ENCODE data around the gene USP3.
A peak's percentile ranks its signal among the peaks of the same experiment; 100 is the strongest.

Gene USP3

DNA sequence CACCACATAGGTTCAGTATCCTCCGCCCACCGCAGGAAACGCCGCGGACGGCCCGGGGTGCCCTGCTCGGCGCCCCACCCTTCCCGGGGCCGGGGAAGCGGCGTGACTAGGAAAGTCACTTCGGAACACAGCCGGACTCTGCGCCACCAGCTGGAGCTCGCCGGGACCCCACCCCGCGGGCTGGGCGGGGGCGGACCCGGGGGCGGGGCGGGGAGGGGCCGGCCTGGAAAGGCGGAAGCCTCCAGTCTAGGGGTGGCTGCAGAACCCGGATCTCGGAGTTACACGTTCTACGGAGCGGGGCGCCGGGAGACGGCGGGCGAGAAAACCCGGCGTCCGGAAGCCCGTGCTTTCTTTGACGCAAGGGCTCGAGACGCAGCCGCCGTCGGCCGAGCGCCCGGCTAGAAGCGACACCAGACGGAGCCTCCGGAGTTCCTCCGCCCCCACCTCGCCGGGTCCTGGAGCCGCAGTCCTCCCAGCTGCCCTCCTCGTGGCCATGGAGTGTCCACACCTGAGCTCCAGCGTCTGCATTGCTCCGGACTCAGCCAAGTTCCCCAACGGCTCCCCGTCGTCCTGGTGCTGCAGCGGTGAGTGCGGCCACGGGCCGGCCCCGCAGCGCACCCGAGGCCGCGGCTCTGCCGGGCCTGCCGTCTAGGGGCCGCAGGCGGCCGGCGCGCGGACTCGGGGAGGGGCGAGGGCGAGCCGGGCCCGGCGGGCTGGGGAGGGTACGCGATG lies at the start of gene USP3:
Gene USP3, plus strand, starts transcription at position 347 of the 732 bp plus-strand sequence. Its CDS starts 147 bp downstream, at position 494.
- DNase-seq (ENCODE audit: low read depth): peak; percentile 87

- no peak for DNase-seq (ENCODE audit: low read depth)
Observed at GRCh38 chr15:63456258-63456657, 48.1 kb upstream of the USP3 start.

GRCh38 chr15:63457379-63457778 lies 47.0 kb upstream of the USP3 start:
- DNase-seq (ENCODE audit: low read depth): no peak

GRCh38 chr15:63458026-63458425 lies 46.4 kb upstream of the USP3 start:
- DNase-seq (ENCODE audit: low read depth): no peak

- no peak for DNase-seq (ENCODE audit: low read depth)
Observed at GRCh38 chr15:63458794-63459395, 45.5 kb upstream of the USP3 start.

DNA sequence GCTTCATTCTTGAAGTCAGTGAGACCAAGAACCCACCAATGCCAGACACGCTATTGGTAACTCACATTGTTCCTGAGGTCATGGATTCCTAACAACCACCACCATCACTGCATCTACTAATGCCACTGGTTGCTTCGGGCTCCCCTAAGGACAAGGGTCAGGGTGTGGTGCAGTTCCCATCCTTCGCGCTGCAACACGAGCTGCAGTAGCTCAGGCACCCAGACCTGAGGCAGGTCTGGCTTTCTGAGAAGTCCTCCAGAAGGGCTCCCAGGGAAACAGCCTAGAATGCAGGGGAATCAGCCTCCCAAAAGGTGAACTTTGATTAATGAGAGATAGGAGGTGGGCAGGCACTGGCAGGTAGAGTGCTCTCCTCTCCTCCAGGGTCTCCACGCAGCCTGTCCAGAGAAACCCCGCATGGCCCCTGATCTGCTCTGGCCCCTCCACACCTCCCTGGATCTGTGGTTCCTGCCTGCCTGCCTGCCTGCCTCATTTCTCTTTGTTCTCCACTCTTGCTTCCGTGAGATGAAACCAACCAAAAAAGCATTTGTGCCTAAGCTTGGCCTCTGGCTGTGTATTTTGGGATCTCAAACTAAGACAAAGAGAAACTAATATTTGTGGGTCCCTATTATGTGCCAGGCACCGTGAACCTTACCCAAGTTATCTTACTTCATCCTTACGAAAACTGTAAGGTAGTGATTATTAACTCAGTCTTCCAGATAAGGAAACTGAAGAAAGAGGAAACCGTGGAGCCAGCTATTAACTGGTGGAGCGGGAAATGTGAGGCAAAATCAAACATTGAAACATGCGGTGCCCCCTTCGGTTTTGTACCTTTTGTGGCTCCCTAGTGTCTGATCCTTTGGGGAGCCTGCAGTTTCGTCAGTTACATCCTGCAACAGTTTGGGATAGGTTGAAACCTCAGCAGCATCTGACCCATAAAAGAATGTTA lies 43.9 kb upstream of the USP3 start:
- DNase-seq (ENCODE audit: low read depth): no peak

- no peak for DNase-seq (ENCODE audit: low read depth)
Observed at GRCh38 chr15:63461230-63461985, 43.0 kb upstream of the USP3 start.

DNA sequence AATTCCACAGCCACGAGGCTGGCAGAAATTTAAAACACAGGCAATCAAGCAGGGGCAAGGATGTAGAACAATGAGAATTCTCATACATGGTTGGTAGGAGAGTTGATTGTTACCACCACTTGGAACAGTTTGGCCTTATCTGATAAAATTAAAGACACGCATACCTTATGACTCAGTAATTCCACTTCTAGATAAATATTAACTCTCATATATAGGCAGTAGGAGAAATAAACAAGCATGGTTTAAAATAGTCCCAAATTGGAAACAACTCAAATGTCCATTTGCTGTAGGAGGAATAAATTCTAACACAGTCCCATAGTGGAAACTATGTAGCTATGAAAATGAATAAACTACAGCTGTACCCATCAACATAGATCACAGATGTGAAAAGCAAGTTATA lies 42.3 kb upstream of the USP3 start:
- no peak for DNase-seq (ENCODE audit: low read depth)

GRCh38 chr15:63463036-63463435 lies 41.4 kb upstream of the USP3 start:
- DNase-seq (ENCODE audit: low read depth): no peak

DNA sequence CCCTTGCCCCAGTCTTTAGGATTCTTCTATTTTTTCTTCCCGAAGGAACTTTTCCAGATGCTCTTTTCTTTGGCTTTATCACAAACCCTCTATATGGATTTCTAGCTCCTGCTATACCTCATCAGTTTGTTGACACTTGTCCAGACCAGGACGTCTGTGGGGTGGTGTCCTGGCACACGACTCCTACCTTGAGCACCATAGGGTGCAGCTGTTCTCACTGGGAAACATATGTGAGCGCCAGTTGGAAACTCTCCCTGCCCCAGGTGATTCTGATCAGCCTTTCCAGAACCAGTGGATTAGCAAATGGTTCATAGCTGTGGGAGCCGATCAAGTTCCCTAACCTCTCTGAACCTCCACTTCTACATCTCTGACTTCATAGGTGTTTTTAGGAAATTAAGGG lies 40.6 kb upstream of the USP3 start:
- DNase-seq (ENCODE audit: low read depth): no peak

- DNase-seq (ENCODE audit: low read depth): no peak
Observed at GRCh38 chr15:63465104-63465503, 39.3 kb upstream of the USP3 start.

DNA sequence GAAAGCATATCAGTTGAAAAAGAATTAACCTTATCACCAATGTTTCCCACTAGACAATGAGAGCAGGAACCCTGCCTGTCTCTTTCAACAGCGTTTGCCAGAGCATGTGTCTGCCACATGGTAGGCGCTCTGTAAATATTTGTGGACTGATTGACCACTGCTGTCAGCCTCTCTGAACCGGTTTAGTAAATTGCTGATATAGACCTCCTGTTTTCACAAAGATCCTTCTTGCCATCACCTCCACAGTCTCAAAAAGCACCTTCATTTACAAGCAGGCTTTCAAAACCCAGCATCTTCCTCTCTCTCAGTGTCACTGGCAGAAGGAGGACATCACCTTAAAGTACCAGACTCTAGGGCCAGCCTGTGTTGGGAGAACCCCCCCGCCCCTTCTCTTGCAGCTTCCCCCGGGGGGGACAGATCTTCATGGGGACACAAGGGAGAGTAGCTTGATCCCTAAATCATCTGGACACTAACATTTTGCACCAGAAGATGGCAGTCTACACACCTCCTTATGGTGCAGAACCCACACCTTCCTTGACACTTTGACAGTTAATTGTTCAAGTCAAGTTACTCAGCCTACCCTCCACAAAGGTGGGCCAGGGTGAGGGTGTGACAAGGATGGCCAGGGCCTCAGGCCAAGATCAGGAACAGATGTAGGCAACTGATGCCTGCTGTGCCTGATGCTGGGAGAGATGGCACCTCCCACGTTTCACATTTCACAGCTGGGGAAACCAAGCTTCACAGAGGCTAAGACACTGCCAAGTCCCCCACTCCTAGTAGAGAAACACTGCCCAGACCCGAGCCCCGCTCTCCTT lies 37.8 kb upstream of the USP3 start:
- DNase-seq (ENCODE audit: low read depth): peak; percentile 24

DNA sequence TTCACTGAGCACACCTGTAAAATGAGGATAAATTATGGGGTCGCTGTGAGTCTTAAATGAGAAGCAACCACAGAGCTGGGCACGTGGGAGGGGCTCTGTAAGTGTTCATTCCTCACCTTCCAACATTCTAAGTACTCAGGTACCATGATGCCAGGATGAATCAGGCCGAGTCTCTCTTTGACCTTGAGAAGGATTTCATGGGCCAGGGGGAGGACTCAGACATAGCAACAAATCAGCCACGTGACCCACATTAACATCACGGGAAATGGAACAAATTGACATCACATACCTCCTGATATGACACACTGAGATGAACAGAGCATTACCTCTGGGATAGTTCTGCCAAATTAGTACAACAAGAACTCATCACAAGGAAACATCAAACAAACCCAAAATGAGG lies 35.2 kb upstream of the USP3 start:
- DNase-seq (ENCODE audit: low read depth): no peak

- no peak for DNase-seq (ENCODE audit: low read depth)
Observed at GRCh38 chr15:63469984-63470383, 34.4 kb upstream of the USP3 start.

DNA sequence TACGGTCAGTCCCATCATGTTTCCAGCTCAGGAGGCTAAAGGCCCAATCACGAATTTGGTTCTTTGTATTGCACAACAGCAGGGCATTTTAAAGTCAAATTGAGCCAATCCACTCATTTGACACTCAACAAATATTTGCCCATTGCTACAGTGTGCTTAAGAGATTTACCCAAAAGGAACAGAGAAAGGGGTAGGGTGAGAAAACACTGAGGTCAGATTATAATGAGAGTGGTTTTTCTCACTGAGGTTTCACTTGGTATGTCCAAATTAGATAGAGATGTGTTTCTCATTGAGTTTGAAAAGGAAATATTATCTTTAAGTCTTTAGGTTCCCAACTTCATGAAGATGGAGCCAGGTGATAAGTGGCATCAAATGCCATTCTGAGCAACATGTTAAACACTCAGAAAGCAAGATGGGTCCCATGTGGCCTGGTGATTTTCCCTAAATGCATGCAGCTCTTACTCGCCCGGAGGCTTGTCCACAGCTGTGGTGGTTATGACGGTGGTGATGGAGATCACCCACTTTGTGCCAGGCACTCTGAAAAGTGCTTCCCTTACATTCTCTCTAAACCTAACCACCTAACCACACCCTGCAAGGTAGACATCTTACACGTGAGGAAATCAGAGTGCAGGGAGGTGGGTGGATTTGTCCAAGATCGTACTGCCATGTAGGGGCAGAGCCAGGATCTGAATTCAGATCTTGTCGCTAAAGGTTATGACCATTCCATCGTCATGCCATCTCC lies 31.2 kb upstream of the USP3 start:
- no peak for DNase-seq (ENCODE audit: low read depth)

DNA sequence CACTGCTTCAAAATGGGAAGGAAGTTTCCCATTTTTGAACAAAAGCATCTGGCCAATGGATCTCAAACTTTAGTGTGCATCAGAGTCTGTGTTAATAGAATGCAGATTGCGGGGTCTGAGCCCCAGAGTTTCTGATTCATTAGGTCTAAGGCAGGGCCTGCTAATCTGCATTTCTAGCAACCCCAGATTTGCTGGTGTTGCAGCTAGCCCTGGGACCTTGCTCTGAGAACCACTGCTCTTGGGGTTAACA lies 30.7 kb upstream of the USP3 start:
- no peak for DNase-seq (ENCODE audit: low read depth)

GRCh38 chr15:63473999-63474809 lies 30.2 kb upstream of the USP3 start:
- DNase-seq (ENCODE audit: low read depth): no peak

- no peak for DNase-seq (ENCODE audit: low read depth)
Observed at GRCh38 chr15:63474810-63475316, 29.5 kb upstream of the USP3 start.

DNA sequence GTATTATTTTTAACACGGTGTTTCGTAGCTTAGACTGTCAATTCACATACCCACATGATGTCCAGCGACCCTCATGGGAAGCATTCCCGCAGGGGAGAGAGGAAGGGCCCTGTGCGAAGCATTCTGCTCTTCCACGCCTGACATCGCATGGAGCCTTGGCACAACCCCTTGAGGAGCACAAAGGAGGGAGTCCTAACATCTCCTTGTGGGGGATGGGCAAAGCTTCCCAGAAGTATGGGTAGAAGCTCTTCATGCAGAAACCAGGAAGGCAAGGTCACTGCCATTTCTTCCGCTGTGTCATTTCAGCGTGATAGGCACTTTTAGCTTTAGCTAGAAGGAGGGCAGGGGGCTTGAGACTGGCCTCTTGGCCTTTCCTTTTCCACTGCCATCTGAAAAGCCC lies 28.7 kb upstream of the USP3 start:
- DNase-seq (ENCODE audit: low read depth): no peak

DNA sequence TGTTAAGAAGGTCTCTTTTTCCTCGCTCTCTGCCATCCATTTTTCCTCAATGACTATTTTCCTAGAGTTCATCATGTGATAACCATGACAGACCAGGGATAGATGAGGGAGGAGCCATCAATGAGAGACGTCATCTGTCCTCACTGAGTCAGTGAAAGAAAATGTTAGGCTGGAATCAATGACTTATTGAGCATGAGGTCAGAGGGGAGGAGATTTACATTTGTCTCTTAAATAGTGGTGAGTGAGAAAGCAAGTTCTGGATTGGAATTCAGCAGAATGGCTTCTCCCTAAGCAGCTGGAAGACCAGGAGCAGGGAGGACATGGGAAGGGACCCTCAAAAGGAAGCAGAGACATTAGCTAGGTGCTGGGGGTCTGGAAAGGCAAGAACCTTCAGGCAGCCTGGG lies 28.2 kb upstream of the USP3 start:
- no peak for DNase-seq (ENCODE audit: low read depth)

Data from stimulated activated CD8-positive, alpha-beta memory T cell treated with anti-CD3 and anti-CD28 coated beads, Interleukin-15, amount 100 ng/mL, for 1 hour (primary cell).